Activated naive CD8-positive, alpha-beta T cell treated with anti-CD3 and anti-CD28 coated beads, Interleukin-2, amount 50 U/mL, for 16 hours (primary cell): ENCODE data around the gene ANKRD13A.

ENCODE experiments used
- DNase-seq: peaks from one replicate; pipeline ENCODE4 v3.0.0-alpha.2; 2020; ENCODE audit warnings: low read depth, low spot score

Gene ANKRD13A

DNA sequence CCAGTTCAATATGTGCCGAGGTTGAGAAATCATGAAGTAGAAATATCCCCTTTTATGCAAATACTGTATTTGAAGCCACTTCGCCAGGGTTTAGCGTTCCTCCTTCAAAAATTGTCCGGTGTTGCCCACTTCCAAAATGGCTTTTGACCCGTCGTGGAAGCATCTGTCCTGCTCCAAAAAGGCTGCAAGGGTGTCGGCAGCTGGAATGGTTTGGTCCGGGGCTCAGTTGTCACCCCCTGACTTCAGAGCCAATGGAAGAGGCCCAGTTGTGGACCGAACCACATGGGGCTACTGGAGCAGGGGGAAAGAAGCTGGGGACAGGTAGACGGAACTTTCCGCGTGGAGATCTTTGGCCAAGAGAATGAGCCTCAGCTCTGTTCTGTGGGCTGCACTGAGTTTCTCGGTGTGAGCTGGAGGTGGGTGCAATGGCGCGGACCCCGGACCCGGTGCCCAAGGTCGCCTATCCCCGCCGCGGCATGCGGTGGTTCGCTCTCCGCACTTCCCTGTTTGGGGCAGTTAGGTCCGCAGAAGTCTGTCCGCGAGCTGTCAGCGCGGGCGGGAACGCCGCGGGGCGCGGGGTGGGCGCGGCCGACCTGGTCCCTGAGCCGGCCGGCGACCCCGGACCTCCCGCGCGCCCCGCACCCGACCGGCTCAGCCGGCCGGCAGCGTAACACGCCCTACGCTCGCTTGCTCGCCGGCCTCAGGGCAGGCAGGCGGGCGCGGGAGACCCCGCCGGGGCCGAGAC, at the start of gene ANKRD13A:
TSS of gene ANKRD13A (plus strand) at position 527 of the 745 bp plus-strand sequence. CDS start 259 bp downstream, outside the sequence.
- DNase-seq = peak; percentile 75

DNA sequence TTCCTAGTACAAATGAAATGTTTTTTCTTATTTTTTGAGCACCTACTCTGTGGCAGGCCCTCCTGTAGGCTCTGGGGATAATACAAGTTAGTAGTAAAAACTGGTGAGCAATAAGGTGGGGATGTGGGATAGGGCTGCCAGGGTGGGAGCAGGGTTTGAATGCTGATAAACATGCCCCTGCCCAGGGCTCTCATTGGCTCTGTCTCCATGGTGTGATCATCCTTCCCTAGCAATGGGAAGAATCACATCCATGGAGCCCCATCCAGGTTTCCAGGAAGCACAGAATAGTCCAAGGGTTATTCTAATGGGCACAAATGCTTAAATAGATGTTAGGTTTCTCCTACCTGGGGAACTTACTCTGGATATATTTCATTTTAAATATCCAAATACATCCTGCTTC, 48.6 kb upstream of the ANKRD13A start:
- no peak for DNase-seq

DNA sequence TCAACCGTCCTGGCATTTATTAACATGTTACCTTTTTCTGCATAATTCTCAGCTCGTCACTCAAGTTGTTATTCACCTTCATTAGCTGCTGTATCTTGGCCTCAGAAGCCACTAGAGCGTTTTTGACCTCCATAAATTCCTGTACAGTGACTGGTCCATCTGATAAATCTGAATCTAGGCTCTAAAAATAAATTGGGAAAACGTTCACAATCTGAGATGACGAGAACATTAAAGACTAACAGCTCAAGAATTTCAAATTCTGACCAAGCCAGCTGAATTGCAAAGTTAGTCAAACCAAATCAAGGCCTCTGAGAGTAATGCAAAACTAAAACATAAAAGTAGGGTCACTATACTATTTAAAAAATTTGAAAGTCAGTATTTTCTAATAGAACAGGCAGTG, 48.1 kb upstream of the ANKRD13A start:
- DNase-seq = no peak

DNA sequence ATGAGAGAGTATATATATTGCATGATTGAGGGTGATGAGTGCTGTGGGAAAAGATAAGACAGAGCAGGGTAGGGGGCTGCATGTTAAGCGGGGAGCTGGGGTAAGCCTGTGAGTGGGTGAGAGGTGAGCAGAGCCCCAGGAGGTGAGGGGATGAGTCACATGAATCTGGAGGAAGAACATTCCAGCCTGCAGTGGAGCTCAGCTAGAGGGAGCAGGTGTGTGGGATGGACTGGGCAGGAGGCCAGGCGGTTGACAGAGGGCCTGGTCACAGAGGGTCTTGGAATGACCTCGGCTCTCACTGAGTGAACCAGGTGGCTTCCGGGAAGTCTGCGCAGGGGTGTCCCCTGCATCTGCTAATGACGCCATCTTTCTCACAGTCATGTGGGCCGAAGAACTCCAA, 47.5 kb upstream of the ANKRD13A start:
- DNase-seq = no peak

DNA sequence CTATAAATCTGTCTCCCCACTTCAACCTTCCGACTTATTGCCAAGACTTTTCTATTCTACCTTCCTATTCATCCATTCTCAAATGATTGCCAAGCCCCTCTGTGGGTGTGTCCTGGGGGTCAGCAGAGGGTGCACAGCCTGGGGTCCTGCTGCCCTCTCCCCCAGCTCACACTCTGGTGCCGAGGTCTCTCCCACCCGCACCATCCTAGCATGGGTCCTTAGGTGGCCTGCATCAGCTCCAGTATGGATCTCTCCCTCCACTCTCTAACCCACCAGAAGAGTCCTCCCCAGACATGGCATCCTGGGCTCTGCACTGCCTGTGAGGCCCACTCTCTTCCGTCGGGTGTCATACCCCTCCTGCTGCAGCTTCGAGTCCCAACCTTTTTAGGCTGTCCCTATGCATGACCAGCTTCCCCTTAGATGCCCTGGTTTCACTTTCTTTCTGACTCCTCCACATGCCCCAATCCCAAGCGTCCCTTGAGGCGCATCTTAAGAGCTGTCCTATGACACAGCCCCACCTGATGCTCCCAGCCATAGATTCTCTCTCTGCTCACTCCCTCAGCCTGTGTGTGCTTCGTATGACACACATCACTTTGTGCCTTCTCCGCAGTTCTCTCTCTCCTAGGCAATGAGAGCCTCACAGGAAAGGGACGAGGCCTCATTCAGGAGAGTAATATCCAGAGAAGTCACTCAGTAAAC, 46.9 kb upstream of the ANKRD13A start:
- no peak for DNase-seq

DNA sequence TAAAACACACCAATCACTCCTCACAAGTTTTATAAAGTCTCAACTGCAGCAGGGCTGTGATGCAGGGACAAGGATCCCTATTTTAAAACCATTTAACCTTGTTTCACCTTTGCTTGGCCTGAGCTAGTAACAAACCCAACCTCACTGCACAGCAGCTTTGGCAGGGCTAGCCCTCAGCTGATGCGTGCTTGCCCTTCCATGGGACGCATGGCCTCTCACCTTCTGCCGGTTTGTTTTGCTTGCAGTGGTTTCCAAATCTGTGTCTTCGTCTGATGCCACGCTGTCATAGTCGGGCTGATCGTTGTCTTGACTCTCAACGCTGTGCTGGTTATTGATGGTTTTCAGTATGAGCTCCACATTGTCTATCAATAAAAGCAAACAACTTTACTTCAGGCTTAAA, 46.4 kb upstream of the ANKRD13A start:
- no peak for DNase-seq

DNA sequence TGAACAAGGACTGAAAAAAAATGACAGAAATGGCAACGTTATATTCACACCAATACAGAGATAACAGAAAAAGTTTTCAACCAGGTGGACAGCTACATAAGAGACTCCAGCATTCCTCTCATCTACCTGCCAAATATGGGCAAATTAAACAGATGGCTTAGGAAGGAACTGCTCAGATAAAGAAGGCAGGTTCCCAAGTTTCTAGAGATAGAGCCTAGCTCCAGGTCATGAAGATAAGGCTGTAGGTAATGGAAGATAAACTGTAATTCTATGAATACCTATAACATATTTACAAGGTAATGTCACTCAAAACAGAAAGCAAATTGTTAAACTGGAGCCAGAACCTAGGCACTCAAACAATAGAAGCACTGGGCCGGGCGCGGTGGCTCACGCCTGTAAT, 45.6 kb upstream of the ANKRD13A start:
- DNase-seq = no peak

DNA sequence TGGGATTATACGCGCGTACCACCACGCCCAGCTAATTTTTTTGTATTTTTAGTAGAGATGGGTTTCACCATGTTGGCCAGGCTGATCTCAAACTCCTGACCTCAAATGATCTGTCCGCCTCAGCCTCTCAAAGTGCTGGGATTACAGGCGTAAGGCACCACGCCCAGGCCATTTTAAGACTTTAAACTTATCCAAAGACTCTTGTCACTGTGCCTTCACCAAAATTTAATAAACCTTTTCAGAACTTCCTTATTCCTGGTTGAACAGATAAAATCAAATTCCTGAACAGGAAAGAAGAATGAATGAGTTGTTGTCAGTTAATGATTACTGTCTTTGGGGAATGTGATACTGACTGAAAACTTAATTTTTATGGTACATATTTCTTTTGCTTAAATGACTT, 40.9 kb upstream of the ANKRD13A start:
- no peak for DNase-seq

DNA sequence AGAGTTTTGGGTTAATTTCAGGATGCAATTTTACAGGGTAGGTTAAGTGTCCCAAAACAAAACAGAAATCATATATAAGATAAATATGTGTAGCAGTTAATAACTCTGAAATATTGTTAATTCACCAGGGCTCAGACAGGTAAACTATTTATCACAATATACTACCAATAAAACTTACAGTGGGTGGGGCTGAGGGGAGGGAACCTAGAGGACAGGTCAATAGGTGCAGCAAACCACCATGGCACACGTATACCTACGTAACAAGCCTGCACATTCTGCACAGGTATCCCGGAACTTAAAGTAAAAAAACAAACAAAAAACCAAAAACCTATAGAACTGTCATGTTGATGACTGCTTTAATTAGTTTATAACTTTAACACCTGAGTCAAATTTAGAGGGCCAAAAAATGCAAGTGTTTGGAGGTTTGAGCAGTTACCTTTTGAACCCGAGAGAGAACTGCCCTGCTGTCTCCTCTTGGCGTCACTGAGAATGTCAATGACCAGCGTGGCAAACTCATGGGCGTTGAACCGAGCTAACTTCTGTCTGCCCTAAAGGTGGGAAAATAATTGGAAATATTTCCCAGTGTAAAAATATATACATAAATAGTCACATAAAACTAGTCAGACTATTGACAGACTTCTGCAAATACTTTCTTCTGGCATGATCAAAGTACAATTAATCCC, 39.7 kb upstream of the ANKRD13A start:
- DNase-seq = no peak

DNA sequence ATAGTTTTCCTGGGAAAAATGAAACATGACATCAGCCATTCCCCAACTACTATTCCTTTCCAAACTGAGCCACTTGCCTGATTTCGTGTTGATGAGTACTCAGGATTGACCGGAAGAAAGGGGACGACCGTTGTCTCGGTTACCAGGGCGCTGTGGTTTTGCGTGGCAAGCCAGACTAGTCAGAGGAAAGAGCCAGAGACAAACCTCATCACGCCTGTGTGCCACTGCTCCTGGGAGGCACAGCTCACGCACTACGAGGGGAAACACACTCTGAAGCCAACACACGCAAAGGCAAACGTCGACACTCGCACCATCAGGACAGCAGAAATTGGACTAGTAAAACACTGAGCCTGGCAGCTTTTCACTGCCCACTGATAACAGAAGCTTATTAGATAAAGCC, 38.0 kb upstream of the ANKRD13A start:
- DNase-seq = no peak

DNA sequence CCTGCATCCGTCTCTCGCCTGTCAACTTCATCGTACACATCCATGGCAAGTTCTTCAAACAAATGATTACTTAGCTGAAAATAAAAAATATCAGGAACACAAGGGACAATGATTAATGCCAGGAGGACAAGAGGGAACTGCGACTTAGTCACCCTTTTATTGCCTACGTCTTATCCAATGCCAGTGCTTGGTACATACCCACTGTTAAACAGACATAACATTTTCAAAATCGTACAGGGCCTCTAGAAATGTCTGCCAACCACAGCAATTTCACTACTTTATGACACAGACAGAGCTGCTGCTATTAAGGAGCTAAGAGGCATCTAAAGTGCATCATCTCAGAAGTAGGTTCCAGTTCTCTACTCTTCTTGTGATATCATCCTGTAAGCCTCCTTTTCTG, 37.6 kb upstream of the ANKRD13A start:
- DNase-seq = no peak

DNA sequence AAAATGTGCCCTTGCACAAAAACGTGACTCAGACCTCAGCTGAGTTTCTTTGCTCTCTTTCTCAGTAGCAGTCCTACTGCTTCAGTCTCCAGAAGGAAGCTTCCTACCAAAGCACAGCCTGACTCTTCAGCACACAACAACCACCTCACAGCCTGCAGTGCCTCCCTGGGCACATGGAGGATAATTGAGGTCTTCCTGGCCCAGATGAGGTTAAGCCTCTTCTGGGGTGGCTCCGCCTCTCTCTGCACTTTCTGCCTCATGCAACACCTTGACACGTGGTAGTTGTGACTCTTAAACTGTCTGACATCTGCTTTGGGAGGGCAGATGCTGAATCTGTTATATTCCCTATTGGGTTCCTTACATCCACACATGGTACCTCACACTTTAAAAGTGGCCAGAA, 36.8 kb upstream of the ANKRD13A start:
- DNase-seq = no peak

DNA sequence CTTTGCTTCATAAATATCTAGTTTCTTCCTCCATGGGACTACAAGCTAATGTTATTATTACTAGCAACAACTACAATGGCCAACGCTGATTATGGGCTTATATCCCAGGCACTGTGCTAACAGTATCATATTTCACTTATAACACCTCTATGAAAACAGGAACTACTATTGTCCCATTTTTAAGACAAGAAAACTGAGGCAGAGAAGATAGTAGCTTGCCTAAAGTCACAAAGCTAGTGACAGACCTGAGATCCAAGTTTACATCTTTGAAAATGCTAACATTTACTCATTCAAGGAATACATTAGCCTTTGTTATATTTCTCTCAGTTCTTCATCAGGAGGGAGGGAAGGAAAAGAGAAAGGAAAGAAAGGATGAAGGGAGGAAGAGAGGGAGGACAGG, 35.9 kb upstream of the ANKRD13A start:
- DNase-seq = no peak

DNA sequence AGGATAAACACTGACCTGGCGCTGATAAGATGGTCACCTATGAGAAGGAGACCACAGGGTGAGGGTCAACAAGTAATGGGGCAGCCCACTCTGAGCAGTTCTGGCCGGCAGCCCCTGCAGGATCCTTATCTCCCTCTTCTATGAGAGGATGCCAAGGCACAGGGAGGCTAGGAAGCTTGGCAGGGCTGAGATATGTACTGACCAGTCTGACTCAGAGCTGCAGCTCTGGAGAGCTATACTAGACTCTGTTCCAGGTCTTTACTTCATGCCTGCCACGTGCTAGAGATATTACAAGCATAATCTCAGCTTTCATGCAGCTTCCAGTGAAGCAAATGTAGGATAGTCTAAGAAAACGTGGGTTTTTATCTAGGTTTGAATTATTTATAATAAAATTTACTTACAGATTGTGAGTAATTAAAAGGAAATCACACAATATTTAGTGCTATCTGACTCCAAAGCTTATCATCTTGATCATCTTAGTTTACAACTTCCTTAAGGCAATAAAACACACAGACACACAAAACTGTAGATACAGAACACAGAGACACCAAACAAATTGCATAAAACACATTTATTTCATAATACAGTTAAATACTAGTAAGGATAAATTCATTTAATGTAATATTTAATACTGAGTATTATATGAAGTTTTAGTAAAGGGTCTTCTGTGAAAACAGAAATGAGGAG, 35.3 kb upstream of the ANKRD13A start:
- DNase-seq = no peak

DNA sequence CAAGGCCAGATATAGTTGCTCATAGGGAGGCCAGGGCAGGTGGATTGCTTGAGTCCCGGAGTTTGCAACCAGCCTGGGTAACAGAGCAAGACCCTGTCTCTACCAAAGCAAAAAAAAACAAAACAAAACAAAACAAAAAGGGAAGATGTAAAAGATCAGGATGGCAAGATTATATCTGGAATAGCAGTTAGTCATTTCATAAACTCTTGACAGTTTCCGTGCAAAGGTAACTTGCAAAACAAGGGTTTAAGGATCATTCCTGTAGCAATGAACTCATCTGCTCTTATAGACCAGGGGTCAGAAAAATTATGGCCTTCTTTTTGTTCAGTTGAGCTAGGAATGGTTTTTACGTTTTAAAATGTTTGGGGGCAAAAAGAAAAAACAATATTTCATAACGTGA, 32.7 kb upstream of the ANKRD13A start:
- no peak for DNase-seq

DNA sequence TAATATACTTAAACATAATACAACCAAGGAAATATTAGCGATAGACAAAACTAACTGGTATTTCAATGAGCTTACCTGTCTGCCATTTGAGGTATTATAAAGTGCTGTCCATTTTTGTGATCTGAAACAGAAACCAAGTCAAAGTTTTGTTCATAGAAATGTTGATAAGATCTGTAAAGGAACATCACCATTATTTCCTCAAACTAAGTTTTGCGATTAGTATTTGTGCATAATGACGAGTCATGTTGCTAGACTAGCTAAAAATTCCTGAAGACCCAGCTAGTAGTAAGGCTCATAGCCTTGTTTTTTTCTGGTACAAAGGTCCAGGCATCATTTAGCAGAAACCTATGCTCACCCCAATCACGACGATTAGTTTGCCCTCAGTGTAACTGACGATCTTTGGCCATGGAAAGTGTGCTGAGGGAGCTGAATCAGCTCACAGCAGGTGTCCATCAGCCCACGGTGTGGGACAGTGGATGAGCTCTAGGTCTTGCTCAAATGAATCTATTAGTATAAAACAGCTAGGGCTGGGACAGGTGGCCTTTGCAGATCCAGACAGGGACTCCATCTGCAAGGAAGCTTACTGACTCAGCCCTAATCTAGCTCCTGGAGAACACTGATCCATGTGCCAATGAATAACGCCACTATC, 31.7 kb upstream of the ANKRD13A start:
- DNase-seq = no peak

DNA sequence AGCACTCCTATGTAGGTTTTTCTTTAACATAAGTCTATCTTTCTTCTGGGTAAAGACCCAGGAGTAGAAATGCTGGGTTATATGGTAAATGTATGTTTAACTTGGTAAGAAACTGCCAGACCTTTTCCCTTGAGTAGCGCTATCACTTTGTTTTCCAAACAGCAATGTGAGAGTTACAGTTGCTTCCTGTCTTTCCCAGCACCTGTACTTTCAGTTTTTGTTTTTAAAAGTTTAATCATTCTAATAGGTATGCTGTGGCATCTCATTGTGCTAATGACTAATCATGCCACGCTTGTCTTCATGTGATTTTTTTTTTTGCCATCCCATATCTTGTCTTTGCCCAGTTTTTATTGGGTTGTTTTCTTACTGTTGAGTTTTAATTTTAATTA, 31.2 kb upstream of the ANKRD13A start:
- no peak for DNase-seq

DNA sequence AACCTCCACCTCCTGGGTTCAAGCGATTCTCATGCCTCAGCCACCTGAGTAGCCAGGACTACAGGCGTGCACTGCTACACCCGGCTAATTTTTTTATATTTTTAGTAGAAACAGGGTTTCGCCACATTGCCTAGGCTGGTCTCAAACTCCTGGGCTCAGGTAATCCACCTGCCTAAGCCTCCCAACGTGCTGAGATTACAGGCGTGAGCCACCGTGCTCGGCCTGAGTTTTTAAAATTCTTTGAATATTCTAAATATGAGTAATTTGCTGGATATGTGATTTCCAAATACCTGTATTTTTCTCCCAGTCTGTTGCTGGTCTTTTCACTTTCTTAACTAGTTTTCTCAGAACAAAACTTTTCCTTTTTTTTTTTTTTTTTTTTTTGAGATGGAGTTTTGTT, 30.4 kb upstream of the ANKRD13A start:
- DNase-seq = no peak

DNA sequence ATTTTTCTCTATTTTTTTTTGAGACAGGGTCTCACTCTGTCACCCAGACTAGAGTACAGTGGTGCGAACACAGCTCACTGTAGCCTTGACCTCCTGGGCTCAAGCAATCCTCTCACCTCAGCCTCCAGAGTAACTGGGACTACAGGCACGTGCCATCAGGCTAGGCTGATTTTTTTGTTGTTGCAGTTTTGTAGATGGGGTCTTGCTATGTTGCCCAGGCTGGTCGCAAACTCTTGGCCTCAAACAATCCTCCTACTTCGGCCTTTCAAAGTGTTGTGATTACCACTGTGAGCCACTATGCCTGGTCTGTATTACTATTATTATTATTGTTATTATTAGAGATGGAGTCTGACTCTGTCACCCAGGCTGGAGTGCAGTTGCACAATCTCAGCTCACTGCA, 26.4 kb upstream of the ANKRD13A start:
- no peak for DNase-seq

DNA sequence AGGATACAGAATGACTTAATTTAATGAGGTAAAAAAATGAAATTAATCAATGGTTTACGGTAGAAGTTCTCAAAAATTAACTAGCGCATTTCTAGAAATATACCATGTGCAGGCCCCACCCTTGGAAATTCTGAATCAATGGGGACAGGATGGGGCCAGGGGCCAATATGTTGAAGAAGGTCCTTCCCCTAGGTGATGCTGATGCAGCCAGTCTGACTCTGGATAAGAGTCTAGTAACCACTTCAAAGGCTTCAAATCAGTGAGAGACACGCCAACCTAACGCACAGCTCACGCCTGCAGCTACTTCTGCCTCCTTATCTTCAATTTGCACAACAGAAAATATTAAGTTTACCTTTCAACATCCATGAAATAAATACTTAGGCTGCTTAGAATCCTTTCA, 17.9 kb upstream of the ANKRD13A start:
- DNase-seq = no peak

DNA sequence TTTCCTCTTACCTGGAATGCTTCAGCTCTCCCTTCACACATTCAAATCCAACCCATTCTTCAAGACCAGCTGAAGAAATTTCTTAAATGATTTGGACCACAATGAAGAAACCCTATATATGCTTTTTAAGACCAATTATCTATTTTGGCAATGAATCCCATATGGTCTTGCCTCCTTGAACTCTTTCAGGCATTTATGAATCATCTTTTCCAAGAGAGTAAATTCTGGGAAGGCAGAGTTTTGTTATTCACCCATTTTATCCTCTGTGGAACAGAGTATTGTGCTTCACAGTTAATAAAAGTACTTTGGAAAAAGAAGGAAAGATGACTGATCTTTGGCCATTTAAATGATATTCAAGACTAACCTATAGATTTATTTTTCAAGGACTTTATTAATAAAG, 17.0 kb upstream of the ANKRD13A start:
- no peak for DNase-seq
